ENCODE data around the gene TENM3.

Gene TENM3

DNA sequence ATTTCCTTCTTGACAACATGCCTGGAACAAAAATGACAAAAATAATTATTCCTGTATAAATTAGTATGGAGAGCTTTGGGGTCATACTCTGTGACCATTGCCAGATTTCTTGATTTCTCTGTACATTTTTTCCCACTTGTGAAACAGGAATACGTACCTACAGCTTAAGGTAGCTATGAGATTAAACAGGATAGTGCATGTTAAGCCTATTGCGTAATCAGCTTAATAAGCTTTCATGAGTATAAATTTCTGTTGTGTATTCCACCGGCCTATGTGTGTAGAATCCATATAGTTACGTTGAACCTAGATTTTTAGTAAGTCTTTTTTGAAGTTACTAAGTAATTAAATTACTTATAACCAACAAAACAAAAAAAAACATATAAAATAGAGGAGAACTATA is 339.0 kb downstream of the TENM3 start:
- no peak for DNase-seq

GRCh38 chr4:182583703-182584415 is 340.7 kb downstream of the TENM3 start:
- DNase-seq = no peak

- no peak for DNase-seq
Observed at GRCh38 chr4:182585321-182585720, 342.1 kb downstream of the TENM3 start.

DNA sequence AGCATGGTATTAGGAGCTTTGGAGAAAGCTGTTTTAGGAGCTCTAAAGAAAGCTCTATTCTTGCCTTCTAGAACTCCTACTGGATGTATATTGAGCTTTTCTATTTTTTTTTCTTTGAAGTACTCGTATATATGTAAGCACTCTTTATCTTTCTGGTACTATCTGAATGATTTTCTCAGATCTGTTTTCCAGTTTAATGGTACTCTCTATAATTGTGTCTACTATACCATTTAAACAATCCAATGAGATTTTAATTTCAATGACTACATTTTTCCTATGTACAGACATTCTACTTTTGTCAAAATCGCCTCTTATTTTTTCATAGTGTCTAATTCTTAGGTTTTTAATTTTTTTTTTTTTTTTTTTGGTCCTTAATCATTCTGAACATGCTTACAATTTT is 345.9 kb downstream of the TENM3 start:
- DNase-seq = no peak

- no peak for DNase-seq
Observed at GRCh38 chr4:182593402-182593801, 350.2 kb downstream of the TENM3 start.

- no peak for DNase-seq
Observed at GRCh38 chr4:182593864-182594263, 350.7 kb downstream of the TENM3 start.

- no peak for DNase-seq
Observed at GRCh38 chr4:182600093-182600492, 356.9 kb downstream of the TENM3 start.

GRCh38 chr4:182600856-182601255 is 357.7 kb downstream of the TENM3 start:
- DNase-seq = no peak

DNA sequence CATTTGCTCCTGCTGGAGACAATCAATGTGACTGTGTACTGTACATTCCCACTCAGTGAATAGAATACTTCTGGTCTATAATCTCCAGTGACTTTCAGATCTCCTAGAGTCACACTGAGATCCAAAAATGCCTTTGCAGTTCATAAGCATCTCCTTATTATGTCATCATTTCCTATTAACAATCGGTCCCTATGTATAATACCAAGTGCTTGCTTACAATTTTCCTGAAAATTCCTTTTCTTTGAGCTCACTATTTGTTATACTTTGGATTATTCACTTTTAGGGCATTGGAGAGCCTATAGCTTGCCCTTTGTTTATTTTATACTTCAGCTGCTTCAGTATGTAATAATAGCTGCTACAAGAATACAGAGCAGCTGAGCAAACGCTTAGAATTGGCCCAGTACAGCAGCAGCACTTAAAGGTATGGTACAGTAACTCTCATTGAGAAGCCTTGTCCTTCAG is 361.0 kb downstream of the TENM3 start:
- DNase-seq = no peak

- no peak for DNase-seq
Observed at GRCh38 chr4:182604953-182605352, 361.8 kb downstream of the TENM3 start.

GRCh38 chr4:182608525-182608924 is 365.3 kb downstream of the TENM3 start:
- DNase-seq = no peak

- DNase-seq = no peak
Observed at GRCh38 chr4:182616476-182616875, 373.3 kb downstream of the TENM3 start.

- DNase-seq = no peak
Observed at GRCh38 chr4:182619660-182620059, 376.5 kb downstream of the TENM3 start.

DNA sequence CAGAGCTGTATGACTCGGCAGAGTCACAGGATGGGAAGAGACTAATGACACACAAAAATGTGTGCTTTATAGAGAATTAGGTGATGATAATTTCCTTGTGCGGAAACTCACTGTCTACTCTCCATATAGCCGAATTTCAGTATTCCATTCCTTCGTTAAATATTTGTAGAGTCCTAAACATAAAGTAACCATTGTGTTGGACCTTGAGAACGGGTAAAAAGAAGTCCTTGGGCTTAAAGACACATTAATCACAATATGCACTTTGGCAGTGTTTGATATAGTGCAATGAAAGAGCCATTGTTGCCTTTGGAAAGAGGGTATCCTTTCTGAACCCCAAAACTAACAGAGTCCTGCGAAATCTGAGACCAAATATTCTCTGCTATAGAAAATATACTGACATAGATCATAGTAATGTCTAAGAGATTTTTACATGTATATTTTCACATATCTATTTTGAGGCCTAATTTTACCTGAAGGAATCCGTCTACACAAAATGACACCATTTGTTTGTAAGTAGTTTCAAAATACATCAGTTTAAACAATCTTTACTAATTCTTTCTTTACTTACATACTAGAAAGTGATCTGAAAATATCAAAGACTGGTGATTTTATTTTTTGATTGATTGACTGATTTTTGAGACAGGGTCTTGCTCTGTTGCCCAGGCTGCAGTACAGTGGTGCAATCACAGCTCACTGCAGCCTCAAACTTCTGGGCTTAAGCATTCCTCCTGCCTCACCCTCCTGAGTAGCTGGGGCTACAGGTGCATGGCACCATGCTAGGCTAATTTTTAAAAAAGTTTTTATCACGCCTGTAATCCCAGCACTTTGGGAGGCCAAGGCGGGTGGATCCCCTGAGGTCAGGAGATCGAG is 377.1 kb downstream of the TENM3 start:
- no peak for DNase-seq

DNA sequence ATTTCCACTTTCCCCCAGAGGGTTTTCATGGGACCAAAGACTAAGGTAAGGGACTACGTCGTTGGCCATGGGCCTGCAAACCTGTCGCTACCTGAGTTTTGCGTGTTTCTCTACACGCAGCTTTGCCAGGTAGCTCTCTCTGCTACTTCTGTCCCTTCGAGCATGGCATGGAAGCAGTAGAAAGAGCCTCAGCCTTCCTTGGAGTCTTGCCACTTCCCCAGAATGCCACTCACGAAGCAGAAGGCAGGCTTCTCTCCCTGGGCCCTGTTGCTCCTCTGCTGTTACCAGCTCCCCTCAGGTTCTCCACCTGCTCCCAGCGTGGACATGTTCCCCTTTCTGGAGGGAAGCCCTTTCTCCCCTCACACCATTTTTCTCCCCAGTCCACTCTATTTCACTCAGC is 381.1 kb downstream of the TENM3 start:
- DNase-seq = no peak

- DNase-seq = no peak
Observed at GRCh38 chr4:182625193-182625592, 382.0 kb downstream of the TENM3 start.

DNA sequence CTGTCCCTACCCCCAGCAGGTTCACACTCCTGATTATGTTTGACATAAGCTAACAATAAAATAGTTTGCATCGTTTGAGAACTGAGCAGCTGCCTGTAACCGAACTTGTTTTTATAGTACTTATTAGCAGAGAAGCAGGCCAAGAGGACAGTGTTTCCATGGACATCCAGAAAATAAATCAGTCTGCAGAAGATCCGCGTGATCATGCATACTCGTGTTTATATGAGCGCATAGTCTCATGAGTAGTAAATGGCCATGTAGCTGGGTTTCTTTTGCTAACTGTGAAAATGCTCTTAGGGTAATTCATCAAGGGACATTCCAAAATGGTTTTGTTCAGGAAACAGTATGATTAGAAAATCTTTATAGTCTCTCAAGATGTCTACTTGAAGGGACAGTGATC is 384.8 kb downstream of the TENM3 start:
- no peak for DNase-seq

DNA sequence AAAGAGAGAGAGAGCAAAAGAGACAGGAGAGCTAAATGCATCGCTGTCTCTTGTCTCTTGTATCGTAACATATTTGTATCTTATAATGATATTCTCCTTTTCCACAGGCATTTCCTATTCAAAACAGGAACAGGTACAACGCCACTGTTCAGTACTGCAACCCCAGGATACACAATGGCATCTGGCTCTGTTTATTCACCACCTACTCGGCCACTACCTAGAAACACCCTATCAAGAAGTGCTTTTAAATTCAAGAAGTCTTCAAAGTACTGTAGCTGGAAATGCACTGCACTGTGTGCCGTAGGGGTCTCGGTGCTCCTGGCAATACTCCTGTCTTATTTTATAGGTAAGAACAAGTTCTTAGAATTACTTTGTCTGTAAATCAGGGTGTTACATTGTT is 385.3 kb downstream of the TENM3 start:
- DNase-seq = no peak

DNA sequence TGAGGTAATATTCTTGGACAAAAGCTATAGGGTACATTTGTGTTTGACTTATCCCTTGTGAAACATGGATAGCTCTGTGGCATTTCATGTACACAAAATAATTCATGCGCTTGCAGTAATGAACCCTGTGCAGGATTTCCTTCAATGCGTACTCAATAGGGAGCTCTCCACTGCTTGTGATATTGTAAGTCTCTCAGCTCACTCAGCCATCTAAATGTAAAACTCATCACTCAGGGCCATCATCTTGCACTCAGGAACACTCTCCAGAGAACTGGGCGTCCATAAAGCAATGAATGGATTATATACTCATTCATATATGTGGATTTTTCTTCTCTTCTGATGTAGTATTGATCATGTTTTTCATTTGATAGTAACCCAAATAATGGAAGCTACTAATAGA is 385.9 kb downstream of the TENM3 start:
- no peak for DNase-seq

GRCh38 chr4:182640491-182640890 is 397.3 kb downstream of the TENM3 start:
- DNase-seq = no peak

DNA sequence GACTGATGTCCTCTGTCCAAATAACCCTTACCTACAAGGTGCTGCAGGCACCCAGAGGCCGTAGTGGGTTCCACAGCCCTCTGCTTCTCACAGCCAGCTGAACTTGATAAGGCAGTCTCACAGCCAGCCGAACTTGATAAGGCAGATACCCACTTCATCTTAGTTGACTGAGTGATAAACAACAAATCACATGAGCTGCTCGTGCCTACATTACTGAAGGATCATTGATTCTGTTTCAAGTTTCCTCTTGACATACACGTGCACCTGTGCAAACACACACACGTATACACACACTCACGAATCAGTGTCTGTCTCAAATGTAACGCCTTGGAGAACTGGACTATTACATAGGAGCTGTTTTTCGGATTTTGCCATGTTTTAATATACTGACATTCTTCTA is 397.7 kb downstream of the TENM3 start:
- DNase-seq = no peak

- no peak for DNase-seq
Observed at GRCh38 chr4:182642831-182643230, 399.6 kb downstream of the TENM3 start.

DNA sequence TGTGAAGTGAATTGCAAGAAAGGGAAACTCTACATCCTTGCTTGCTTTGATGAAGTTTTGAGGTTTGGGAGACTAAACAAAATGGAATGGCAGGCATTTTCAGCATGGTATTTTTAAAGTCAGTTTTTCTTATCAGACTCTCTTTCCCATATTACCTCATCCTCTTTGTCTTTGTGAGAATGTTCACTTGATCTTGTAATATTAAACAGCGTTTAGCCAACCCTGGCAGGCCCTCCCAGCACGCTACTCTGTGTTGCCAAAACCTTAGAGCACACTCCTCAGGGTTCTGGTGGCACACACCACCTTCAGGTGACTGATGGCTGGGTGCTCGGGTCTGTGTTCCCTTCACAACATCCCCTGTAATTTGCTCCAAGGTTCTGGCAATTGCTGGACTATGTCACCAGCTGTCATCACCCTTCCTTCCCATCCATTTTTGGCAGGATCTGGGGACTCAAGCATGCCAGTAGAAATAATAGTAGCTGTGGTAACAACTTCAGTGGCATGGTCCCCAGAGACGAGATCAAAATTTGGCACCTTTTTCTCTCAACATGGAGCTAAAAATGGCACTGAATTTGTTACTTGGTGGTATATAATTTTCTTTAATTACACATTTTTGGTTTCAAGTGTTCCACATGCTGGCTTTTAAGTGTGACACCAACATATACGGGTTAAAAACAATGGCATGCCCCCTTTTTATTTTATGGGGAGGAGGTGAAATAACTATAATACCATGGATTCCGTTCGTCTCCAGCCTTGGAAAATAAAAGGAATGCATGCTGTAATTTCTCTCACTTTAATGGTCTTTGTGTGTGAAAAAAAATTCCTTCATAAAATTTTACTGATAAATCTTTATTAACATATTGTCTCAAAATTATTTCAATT is 400.8 kb downstream of the TENM3 start:
- no peak for DNase-seq

All from suppressor macrophage treated with lipopolysaccharide for 1 hour (primary cell).